ENCODE data around the gene AKAP8L.
"Not testable (repeated sequence)": the region's sequence is repeated elsewhere in the genome, so short reads cannot be mapped to it uniquely, and the experiment has no call there.

The AKAP8L gene

DNA sequence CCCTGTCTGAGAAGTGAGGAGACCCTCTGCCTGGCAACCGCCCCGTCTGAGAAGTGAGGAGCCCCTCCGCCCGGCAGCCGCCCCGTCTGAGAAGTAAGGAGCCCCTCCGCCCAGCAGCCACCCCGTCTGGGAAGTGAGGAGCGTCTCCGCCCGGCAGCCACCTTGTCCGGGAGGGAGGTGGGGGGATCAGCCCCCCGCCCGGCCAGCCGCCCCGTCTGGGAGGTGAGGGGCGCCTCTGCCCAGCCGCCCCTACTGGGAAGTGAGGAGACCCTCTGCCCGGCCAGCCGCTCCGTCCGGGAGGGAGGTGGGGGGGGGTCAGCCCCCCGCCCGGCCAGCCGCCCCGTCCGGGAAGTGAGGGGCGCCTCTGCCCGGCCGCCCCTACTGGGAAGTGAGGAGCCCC, 55.7 kb downstream of the AKAP8L start:
- not testable (repeated sequence) for H3K9me3 ChIP-seq (ENCODE audit: control insufficient read depth, insufficient read depth, low read length)
- H3K36me3 ChIP-seq (ENCODE audit: control insufficient read depth, insufficient read depth, low read length): peaks cover 72% of the 10 kb centered on the region

GRCh38 chr19:15360015-15360414, 58.8 kb downstream of the AKAP8L start:
- H3K9ac ChIP-seq (ENCODE audit: low read depth, low read length); H3K4me3 ChIP-seq (ENCODE audit: low read depth, low read length); H3K4me1 ChIP-seq (ENCODE audit: control insufficient read depth, insufficient read depth, low read length); H3K9me3 ChIP-seq (ENCODE audit: control insufficient read depth, insufficient read depth, low read length); H3K27me3 ChIP-seq (ENCODE audit: control insufficient read depth, insufficient read depth, low read length); H3K27ac ChIP-seq (ENCODE audit: low read depth, low read length): not testable (repeated sequence)
- peaks cover 70% of the 10 kb centered on the region for H3K36me3 ChIP-seq (ENCODE audit: control insufficient read depth, insufficient read depth, low read length)

More for the DNA sequence above, 55.7 kb downstream of the AKAP8L start:
- not testable (repeated sequence) for H3K9ac ChIP-seq (ENCODE audit: low read depth, low read length); H3K4me3 ChIP-seq (ENCODE audit: low read depth, low read length); H3K4me1 ChIP-seq (ENCODE audit: control insufficient read depth, insufficient read depth, low read length); H3K27ac ChIP-seq (ENCODE audit: low read depth, low read length); H3K27me3 ChIP-seq (ENCODE audit: control insufficient read depth, insufficient read depth, low read length)

DNA sequence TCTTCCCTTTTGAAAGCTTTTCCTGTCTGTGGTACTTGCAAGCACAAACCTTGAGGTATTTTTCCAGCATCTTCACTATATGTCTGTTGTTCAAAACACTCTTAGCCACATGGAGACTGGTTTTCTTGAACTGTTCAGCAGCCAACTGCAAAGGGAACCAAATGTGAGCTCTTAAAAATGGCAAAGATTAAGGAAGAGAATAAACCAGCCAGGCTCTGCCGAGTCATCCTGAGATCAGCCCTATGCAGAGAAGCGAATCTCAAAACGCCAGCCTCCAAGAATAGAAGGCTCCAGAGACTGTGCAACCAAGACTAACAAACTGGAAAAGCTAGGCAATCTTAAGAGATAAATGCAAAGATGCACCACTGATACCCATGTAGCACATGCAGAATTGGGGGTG, 59.9 kb downstream of the AKAP8L start:
- no peak overlapping the region for H3K27ac ChIP-seq (ENCODE audit: low read depth, low read length)
- no peaks in the 10 kb centered on the region for H3K4me1 ChIP-seq (ENCODE audit: control insufficient read depth, insufficient read depth, low read length)
- H3K9me3 ChIP-seq (ENCODE audit: control insufficient read depth, insufficient read depth, low read length): peaks cover 3% of the 10 kb centered on the region; the same call in 1 of the 2 replicates
- peaks cover 75% of the 10 kb centered on the region for H3K36me3 ChIP-seq (ENCODE audit: control insufficient read depth, insufficient read depth, low read length)
- H3K4me3 ChIP-seq (ENCODE audit: low read depth, low read length): no peak overlapping the region
- no peaks in the 10 kb centered on the region for H3K27me3 ChIP-seq (ENCODE audit: control insufficient read depth, insufficient read depth, low read length)
- no peak overlapping the region for H3K9ac ChIP-seq (ENCODE audit: low read depth, low read length)

GRCh38 chr19:15357906-15358305, 60.9 kb downstream of the AKAP8L start:
- H3K36me3 ChIP-seq (ENCODE audit: control insufficient read depth, insufficient read depth, low read length): peaks cover 83% of the 10 kb centered on the region
- peaks cover 3% of the 10 kb centered on the region; the same call in 1 of the 2 replicates for H3K9me3 ChIP-seq (ENCODE audit: control insufficient read depth, insufficient read depth, low read length)
- no peak overlapping the region for H3K9ac ChIP-seq (ENCODE audit: low read depth, low read length)
- H3K4me3 ChIP-seq (ENCODE audit: low read depth, low read length): no peak overlapping the region
- H3K27ac ChIP-seq (ENCODE audit: low read depth, low read length): no peak overlapping the region
- no peaks in the 10 kb centered on the region for H3K4me1 ChIP-seq (ENCODE audit: control insufficient read depth, insufficient read depth, low read length)
- no peaks in the 10 kb centered on the region for H3K27me3 ChIP-seq (ENCODE audit: control insufficient read depth, insufficient read depth, low read length)

- Histone ChIP-seq H3K9me3 (ENCODE audit: control insufficient read depth, insufficient read depth, low read length) (no peaks in the 10 kb centered on the region), H3K4me3 (ENCODE audit: low read depth, low read length) (no peak overlapping the region), H3K9ac (ENCODE audit: low read depth, low read length) (no peak overlapping the region), H3K27ac (ENCODE audit: low read depth, low read length) (no peak overlapping the region), H3K4me1 (ENCODE audit: control insufficient read depth, insufficient read depth, low read length) (no peaks in the 10 kb centered on the region), H3K36me3 (ENCODE audit: control insufficient read depth, insufficient read depth, low read length) (peaks cover 61% of the 10 kb centered on the region), H3K27me3 (ENCODE audit: control insufficient read depth, insufficient read depth, low read length) (no peaks in the 10 kb centered on the region)
Measured at GRCh38 chr19:15354566-15355296, 64.1 kb downstream of the AKAP8L start.

DNA sequence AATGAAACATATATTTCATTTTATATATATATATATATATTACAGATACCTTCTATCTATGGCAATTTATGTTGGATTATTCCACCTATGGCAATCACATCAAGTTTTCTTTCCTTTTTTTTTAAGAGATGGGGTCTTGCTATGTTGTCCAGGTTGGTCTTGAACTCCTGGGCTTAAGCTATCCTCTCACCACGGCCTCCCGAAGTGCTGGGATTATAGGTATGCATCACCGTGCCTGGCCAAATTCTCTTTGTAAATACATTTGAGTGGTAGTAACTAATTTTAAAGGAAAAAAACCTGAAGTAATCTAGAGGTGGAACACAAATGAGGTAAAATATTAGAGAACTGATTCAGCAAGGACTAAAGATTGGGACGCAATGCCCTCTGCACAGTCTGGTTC, 64.9 kb downstream of the AKAP8L start:
- no peak overlapping the region for H3K9ac ChIP-seq (ENCODE audit: low read depth, low read length)
- H3K4me3 ChIP-seq (ENCODE audit: low read depth, low read length): no peak overlapping the region
- peaks cover 53% of the 10 kb centered on the region for H3K36me3 ChIP-seq (ENCODE audit: control insufficient read depth, insufficient read depth, low read length)
- no peak overlapping the region for H3K27ac ChIP-seq (ENCODE audit: low read depth, low read length)
- no peaks in the 10 kb centered on the region for H3K4me1 ChIP-seq (ENCODE audit: control insufficient read depth, insufficient read depth, low read length)
- H3K9me3 ChIP-seq (ENCODE audit: control insufficient read depth, insufficient read depth, low read length): no peaks in the 10 kb centered on the region
- H3K27me3 ChIP-seq (ENCODE audit: control insufficient read depth, insufficient read depth, low read length): no peaks in the 10 kb centered on the region

DNA sequence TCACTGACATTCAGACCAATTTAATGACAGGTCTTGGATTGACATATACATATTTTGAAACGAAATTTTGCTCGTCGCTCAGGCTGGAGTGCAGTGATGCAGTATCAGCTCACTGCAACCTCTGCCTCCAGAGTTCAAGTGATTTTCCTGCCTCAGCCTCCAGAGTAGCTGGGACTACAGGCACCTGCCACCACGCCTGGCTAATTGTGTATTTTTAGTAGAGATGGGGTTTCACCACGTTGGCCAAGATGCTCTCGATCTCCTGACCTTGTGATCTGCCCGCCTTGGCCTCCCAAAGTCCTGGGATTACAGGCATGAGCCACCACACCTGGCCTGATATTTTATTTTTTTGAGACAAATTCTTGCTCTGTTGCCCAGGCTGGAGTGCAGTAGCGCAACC, 66.3 kb downstream of the AKAP8L start:
- H3K4me3 ChIP-seq (ENCODE audit: low read depth, low read length); H3K4me1 ChIP-seq (ENCODE audit: control insufficient read depth, insufficient read depth, low read length); H3K27me3 ChIP-seq (ENCODE audit: control insufficient read depth, insufficient read depth, low read length); H3K9ac ChIP-seq (ENCODE audit: low read depth, low read length); H3K9me3 ChIP-seq (ENCODE audit: control insufficient read depth, insufficient read depth, low read length); H3K27ac ChIP-seq (ENCODE audit: low read depth, low read length): not testable (repeated sequence)
- H3K36me3 ChIP-seq (ENCODE audit: control insufficient read depth, insufficient read depth, low read length): peaks cover 39% of the 10 kb centered on the region

DNA sequence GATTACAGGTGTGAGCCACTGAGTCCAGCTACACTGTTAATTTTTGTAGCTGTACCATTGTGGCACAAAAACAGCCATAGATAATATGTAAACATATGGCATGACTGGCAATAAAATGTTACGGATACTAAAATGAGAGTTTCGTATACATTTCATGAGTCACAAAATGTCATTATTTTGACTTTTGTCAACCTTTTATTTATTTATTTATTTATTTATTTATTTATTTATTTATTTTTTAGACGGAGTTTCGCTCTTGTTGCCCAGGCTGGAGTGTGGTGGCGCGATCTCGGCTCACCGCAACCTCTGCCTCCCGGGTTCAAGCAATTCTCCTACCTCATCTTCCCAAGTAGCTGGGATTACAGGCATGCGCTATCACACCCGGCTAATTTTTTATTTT, 77.5 kb downstream of the AKAP8L start:
- not testable (repeated sequence) for H3K9me3 ChIP-seq (ENCODE audit: control insufficient read depth, insufficient read depth, low read length); H3K4me3 ChIP-seq (ENCODE audit: low read depth, low read length); H3K27me3 ChIP-seq (ENCODE audit: control insufficient read depth, insufficient read depth, low read length); H3K27ac ChIP-seq (ENCODE audit: low read depth, low read length); H3K9ac ChIP-seq (ENCODE audit: low read depth, low read length); H3K36me3 ChIP-seq (ENCODE audit: control insufficient read depth, insufficient read depth, low read length); H3K4me1 ChIP-seq (ENCODE audit: control insufficient read depth, insufficient read depth, low read length)

DNA sequence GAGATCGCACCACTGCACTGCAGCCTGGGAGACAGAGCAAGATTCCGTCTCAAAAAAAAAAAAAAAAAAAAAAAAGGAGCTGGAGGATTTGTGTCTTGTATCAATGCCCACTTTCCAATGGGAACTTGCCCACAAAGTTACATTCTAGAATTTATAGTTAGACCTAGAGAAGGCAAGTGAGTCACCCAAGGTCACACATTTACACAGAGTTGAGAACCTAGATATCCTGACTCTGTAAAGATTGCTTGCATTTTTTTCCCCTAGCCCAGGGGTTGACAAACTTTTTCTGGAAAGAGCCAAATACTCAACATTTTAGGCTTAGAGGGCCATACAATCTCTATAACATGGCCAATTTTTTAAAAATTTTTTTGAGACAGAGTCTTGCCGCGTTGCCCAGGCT, 78.7 kb downstream of the AKAP8L start:
- no peak overlapping the region for H3K4me3 ChIP-seq (ENCODE audit: low read depth, low read length)
- H3K36me3 ChIP-seq (ENCODE audit: control insufficient read depth, insufficient read depth, low read length): peaks cover 4% of the 10 kb centered on the region; the same call in 1 of the 2 replicates
- H3K4me1 ChIP-seq (ENCODE audit: control insufficient read depth, insufficient read depth, low read length): no peaks in the 10 kb centered on the region
- no peak overlapping the region for H3K27ac ChIP-seq (ENCODE audit: low read depth, low read length)
- no peaks in the 10 kb centered on the region for H3K27me3 ChIP-seq (ENCODE audit: control insufficient read depth, insufficient read depth, low read length)
- H3K9me3 ChIP-seq (ENCODE audit: control insufficient read depth, insufficient read depth, low read length): no peaks in the 10 kb centered on the region
- H3K9ac ChIP-seq (ENCODE audit: low read depth, low read length): no peak overlapping the region

GRCh38 chr19:15337202-15337601, 81.6 kb downstream of the AKAP8L start:
- Histone ChIP-seq H3K9me3 (ENCODE audit: control insufficient read depth, insufficient read depth, low read length) (no peaks in the 10 kb centered on the region), H3K9ac (ENCODE audit: low read depth, low read length) (no peak overlapping the region), H3K27ac (ENCODE audit: low read depth, low read length) (no peak overlapping the region), H3K4me1 (ENCODE audit: control insufficient read depth, insufficient read depth, low read length) (no peaks in the 10 kb centered on the region), H3K4me3 (ENCODE audit: low read depth, low read length) (no peak overlapping the region), H3K27me3 (ENCODE audit: control insufficient read depth, insufficient read depth, low read length) (no peaks in the 10 kb centered on the region), H3K36me3 (ENCODE audit: control insufficient read depth, insufficient read depth, low read length) (0 out of 2 replicates have a peak, but pooled peaks cover 3% of the 10 kb centered on the region)

GRCh38 chr19:15335992-15336391, 82.8 kb downstream of the AKAP8L start:
- H3K27me3 ChIP-seq (ENCODE audit: control insufficient read depth, insufficient read depth, low read length); H3K4me1 ChIP-seq (ENCODE audit: control insufficient read depth, insufficient read depth, low read length); H3K9me3 ChIP-seq (ENCODE audit: control insufficient read depth, insufficient read depth, low read length); H3K9ac ChIP-seq (ENCODE audit: low read depth, low read length); H3K4me3 ChIP-seq (ENCODE audit: low read depth, low read length); H3K36me3 ChIP-seq (ENCODE audit: control insufficient read depth, insufficient read depth, low read length); H3K27ac ChIP-seq (ENCODE audit: low read depth, low read length): not testable (repeated sequence)
